Erythroblast (primary cell): ENCODE measurements around the gene EGR4.

Source experiments
- DNase-seq, 2 experiments: peaks; one replicate each; lab custom pipeline; 2025; lab: John Stamatoyannopoulos, UW
- GATA1 ChIP-seq: IDR thresholded peaks from 2 replicates; pipeline ENCODE4 v1.6.1; 2011; ENCODE audit warnings: low read depth, mild to moderate bottlenecking, control low read depth, low read length, moderate library complexity
- POLR2A ChIP-seq: IDR thresholded peaks from 2 replicates; pipeline ENCODE4 v1.6.1; 2011; ENCODE audit warnings: mild to moderate bottlenecking, low read length

Gene EGR4

DNA sequence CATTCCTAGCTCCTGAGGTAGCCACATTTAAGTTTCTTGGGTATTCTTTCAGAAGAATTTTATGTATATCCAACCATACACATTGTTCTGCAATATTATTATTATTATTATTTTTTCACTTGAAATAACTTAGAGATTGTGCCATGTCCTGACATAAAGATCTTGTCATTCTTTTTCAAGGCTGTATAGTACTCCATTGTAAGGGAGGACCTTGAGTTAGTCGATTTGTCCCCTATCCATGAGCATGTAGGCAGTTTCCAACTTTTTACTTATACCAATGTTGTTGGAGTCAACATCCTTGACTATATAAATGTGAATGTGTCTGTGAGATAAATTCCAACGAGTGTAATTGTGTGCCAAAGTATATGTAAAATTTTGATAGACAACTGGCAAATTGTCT lies 891 bp upstream of the EGR4 start:
- no peak for DNase-seq
- no peak for TF ChIP-seq GATA1
- TF ChIP-seq POLR2A, result no peak

DNA sequence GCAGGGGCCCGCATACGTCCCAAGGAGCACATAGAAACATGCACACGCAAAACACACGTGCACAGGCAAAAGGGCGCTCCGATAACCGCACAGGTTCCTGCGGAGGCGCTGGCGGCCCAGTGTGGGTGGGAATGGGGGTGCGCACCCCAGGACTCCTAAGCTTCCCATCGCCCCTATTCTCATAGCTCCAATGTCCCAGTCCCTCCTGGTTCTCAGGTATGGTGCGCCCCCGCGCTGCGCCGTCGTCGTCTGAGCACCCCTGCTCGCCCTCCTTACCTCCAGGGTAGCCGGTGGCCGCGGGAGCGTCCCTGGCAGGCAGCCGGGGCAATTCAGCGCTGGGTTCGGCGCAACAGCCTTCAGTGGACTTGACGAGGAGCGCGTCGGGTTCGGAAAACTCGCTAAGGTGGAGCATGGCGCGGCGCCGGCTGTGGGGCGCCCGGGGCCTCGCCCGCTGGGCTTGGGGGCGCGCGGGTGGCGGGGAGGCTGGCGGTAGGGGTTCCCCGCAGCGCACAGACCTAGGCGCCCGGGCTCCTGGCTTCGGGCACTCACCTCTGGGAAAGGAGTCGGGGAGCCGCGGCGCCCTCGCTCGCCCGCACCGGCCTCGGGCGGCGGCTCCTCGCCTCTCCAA lies 328 bp downstream of the EGR4 start:
- TF ChIP-seq GATA1, result no peak
- TF ChIP-seq POLR2A, result no peak
- peak in 1 of 2 experiments; percentile 27 for DNase-seq

DNA sequence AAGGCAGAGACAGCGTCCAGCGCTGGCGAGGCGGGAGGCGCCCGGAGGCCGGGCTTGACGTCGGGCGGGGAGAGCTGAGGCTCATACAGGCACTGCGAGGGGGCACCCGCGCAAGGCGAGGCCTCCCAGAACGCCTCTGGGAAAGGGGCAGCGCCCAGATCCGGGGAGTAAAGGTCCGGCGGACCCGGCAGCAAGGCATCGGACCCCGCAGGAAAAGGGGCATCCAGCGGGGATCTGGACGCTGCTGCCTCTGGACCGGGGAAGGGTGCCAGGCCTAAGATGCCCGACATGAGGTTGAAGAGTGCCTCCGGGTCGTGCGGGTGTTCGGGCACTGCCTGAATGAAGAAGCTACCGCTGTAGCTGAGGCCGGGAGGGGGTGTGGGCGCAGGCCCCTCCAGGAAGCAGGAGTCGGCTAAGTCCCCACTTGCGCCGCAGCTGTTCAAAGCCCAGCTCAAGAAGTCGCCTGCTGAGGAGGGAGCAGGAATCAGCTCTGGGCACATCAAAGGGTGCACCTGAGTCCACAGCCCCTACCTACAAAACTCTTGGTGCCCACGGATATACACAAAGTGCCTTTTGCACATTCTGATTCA lies 937 bp downstream of the EGR4 start:
- DNase-seq, result peak in 1 of 2 experiments; percentile 21
- TF ChIP-seq GATA1, result no peak
- TF ChIP-seq POLR2A, result no peak

DNA sequence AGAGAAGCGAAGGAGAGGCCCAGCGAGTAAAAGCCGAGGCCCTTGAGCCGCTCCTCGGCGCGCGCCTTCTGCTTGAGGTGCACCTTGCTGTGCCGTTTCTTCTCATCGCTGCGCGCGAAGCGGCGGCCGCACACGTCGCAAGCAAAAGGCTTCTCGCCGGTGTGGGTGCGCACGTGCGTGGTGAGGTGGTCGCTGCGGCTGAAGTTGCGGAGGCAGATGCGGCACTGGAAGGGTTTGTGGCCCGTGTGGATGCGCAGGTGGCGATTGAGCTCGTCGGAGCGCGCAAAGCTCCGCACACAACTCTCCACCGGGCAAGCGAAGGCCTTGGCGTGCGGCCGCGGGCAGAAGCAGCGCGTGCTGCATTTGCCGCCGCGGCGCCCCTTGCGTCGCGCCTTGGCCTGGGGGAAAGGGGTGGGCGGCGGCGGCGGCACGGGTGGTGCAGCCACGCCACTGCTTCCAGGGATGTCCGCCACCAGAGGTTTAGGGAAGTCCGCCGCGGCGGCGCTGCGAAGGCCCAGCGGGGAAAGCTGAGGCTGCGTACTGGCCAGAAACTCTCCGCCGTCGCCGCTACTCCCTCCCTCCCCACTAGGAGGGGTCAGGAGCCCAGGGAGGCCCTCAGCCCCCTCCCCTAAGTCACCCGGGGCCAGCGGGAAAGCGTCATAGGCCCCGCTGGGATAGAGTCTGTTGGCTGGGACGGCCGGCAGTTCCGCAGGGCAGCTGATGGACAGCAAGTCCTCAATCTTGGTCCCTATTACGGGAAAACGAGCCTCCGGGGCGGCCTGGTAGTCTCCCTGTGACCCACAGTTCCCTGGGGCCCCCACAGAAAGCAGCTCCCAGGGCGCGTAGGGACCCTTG lies 1.7 kb downstream of the EGR4 start:
- peak in 1 of 2 experiments; percentile 23 for DNase-seq
- TF ChIP-seq POLR2A (no peak), GATA1 (no peak)

DNA sequence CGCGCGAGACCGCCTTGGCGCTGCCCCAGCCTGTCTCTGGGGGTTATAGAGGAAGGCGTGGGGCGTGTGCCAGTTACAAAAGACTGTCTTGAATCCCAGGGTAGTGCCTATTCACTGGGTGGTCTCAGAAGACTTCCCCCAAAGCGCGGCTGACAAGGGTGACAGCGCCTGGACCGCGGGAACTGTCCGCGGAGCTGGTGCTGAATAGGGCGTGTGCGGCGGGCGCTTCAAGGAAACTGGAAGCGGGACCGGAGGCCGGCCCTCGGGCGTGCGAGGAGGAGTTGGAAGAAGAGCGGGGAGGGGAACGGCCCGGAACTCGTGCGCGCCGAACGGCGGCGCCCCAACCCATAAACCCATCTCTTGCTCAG lies 2.3 kb downstream of the EGR4 start:
- DNase-seq, result peak; percentile 68
- TF ChIP-seq GATA1 (no peak), POLR2A (no peak)

DNA sequence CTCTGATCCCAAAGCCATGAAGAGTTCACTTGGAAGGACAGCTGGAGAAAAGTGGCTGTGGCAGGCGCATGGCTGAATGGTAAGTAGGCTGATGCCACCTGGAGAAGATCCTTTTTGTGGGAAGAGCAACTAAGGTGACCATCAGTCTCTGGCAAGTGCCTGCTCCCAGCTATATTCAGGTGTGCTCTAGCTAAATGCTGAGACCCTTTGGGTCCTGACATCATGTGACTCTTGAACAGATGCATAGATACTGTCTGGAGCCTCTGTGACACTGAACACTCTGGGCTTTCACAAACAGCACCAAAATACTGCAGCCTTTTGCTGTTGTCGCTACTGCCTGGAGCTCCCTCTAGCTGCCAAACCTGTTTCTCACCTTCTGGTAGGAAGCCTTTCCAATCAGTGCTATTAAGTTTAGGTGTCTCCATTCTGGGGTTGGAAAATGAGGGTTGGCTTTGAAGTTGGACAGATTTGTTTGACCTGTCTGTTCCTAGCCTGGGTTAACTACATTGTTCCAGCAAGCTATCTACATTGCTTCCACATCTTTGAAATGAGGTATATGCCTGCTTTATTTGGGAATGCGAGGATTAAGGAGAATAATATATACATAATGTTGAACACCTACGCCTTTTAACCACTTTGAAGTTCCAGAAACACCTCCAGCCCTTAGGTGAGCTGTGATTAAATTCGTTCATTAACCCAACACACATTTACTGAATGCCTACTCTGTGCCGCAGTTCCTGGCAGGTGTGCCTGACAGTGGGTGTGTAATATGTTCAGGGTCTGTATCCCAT lies 3.1 kb downstream of the EGR4 start:
- DNase-seq, result peak; percentile 46 to 52

DNA sequence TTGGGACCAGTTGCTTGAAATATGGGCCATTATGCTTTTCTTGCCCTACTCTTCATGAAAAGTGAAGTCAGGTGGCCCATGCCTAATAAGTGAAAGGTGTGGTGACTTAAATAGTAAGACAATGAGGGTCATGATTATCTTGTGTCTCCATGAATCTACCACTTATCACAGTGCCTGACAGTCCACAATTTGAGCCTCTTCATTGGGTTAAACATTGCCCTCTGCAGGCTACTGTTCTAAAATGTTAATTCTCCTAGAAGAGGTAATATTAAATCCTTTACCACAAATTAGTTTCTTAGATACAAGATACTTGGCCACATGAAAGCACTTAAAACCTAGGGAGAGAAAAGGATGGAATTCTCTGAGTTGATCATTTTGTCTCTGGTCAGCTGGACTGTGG lies 4.0 kb downstream of the EGR4 start:
- no peak for DNase-seq
- TF ChIP-seq GATA1 (no peak), POLR2A (no peak)

More for the DNA sequence above, 3.1 kb downstream of the EGR4 start:
- no peak for TF ChIP-seq GATA1
- TF ChIP-seq POLR2A, result no peak

DNA sequence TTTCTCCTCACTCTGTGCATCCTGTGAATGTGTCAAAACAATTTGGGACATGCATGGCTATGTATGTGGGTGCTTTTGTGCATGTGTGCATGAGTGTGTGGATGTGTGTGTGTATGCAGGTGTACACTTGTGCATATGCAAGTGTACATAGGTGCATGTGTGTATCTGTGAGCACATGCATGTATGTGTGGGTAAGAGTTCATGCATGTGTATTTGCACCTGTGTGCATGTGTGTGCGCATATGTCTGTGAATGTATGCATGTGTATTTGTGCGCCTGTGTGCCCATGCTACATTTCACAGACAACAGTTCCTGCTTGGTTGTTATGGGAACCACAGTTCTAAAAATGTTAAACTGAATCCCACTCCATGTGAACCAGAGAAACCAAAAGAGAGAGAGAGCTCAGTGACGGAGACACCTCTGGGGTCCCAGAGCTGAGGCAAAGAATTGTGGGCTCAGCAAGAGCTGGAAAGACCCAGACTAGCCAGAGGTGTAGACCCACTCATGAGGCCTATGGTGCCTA lies 7.2 kb downstream of the EGR4 start:
- TF ChIP-seq POLR2A, result no peak
- no peak for TF ChIP-seq GATA1

DNA sequence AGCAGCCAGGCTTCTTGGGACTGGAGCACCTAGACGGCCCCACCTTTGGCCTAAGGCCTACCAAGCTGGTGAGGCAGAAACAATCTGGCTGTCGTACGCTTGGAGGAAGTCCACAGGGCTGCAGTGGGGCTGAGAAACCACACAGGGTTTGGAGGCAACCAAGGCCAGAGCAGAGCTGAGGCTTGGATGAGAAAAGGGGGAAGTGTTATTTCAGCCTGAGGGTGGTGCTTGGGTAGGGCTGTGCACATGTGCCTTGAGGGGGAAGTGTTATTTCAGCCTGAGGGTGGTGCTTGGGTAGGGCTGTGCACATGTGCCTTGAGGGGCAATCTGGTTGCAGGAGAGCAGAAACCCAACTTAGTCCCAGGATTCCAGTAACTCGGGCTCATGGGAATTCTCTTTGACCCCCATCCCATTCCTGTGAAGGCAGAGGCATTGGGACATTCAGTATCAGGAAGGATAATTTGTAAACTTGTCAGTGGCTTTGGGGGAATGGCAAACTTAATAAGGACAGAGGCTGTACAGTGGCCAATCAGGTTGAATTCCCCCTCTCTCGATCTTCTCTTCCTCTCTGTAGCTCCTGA lies 8.1 kb downstream of the EGR4 start:
- peak in 1 of 2 experiments; percentile 5 for DNase-seq
- TF ChIP-seq GATA1 (no peak), POLR2A (no peak)

More for the DNA sequence above, 7.2 kb downstream of the EGR4 start:
- no peak for DNase-seq

DNA sequence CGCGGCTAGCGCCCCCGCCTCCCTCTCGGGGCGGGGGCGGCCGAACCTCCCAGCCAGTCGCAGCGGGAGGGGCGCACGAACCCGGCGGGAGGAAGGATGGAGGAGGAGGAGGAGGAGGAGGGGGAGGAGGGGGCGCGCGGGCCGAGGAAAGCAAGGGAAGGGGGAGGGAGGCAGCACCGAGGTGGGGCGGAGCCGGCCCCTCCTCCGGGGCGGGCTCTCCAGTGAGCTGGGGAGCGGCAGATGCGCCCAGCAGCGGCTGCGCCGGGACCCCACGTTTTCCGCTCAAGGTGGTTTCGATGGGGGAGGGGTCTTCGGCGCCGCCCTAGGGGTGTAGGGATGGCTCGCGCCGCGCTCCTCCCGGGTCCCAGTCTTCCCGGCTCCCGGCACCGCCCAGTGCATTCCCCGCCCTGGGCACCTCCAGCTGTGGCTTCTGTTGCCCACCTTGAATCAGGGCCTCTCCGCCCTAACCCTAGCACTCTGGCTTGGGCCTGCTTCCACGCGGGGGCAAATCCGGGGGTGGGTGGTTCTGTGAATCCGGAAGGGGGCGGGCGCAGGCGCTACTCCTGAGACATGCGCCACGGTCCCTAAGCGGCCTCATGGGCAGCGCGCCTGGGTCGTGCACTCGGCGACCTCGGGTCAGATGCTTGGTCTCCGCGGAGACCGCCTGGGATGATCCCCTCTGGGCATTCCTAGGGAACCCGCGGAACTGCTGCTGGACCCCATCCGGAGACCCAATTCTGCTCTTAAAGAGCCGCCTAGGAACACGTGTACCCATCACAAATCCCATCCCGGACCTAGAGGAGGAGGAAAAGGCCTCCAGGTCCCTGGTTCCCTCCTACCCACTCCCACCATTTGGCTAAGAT lies 8.8 kb downstream of the EGR4 start, which contains the start of gene FBXO41:
Gene FBXO41 (minus strand): TSS at position 183 of the 863 bp plus-strand sequence. CDS start 14,848 bp downstream, outside the sequence.
- peak in 1 of 2 experiments; percentile 11 for DNase-seq

DNA sequence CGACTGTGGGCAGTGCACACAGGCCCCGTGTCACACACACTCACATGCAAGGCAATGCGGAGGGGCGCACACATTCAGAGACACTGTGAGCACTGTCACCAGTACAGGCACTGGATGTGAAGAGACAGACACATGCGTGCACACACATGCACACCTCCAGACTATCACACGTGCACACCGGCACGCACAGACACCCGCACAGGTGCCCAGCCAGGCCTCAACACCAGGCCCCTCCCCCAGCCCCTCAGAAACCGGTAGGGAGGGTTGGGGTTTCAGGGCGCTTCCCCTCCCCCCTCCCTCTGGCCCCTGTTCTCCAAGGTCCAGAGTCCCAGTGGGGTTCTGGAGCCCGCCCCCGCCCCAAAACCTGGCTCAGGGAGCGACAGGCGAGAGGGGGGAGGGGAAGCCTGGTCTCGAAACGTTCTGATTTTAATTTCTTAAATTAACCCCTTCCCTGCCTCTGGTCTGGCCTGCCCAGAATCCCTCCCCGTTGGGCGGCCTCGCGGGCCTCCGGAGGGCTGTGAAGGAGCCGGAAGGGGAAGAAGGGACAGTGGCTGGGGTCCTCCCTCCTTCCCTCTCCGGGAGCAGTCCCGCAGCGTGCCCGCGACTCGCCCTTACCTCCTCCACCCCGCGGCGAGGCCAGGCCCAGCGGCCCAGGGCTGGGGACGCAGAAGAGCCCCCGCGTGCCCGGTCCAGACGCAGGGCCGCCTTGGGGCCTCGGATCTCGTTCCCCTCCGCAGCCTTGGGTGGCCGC lies 9.6 kb downstream of the EGR4 start:
- TF ChIP-seq GATA1, result no peak
- no peak for TF ChIP-seq POLR2A

More for the DNA sequence above, 8.8 kb downstream of the EGR4 start, which contains the start of gene FBXO41:
- TF ChIP-seq POLR2A (no peak), GATA1 (no peak)

More for the DNA sequence above, 9.6 kb downstream of the EGR4 start:
- no peak for DNase-seq
